Fibroblast of lung (primary cell): ENCODE measurements around the gene CD200. TPM values are rescaled to one million over a fixed set of nuclear protein-coding genes. Genes with fewer than 3 reads are reported as not detected.

Experiments
- DNase-seq, 2 donors: peaks; one replicate each; pipeline versions ENCODE4 v3.0.0 to v3.0.0-alpha.2; 2010; ENCODE audit warnings: low read depth in 2 of 2
- H2AFZ ChIP-seq: 2 replicates; pipeline ENCODE4 v1.5.1; 2012; ENCODE audit warnings: low read length, control low read depth, inconsistent platforms
- H3K27ac ChIP-seq: 2 replicates; pipeline ENCODE4 v1.5.1; 2011; ENCODE audit warnings: low read length, control low read depth; ENCODE audit not compliant: insufficient read depth
- H3K27me3 ChIP-seq: 2 replicates; pipeline ENCODE4 v1.5.1; 2011; ENCODE audit warnings: mild to moderate bottlenecking, low read length; ENCODE audit not compliant: control insufficient read depth, insufficient read depth
- H3K36me3 ChIP-seq: 2 replicates; pipeline ENCODE4 v1.5.1; 2011; ENCODE audit warnings: low read length; ENCODE audit not compliant: control insufficient read depth, insufficient read depth
- H3K4me1 ChIP-seq: 2 replicates; pipeline ENCODE4 v1.5.1; 2011; ENCODE audit warnings: low read length; ENCODE audit not compliant: control insufficient read depth, insufficient read depth; ENCODE audit errors: extremely low read depth
- H3K4me2 ChIP-seq: 2 replicates; pipeline ENCODE4 v1.5.1; 2011; ENCODE audit warnings: low read length, control low read depth; ENCODE audit not compliant: insufficient read depth; ENCODE audit errors: extremely low read depth
- H3K4me3 ChIP-seq, 4 experiments: fragments of 200-600 bp in 1 of 4; sonication (generic) in 1 of 4; replicated peaks in 1 of 4; 2 replicates each; pipeline ENCODE4 v1.5.1; 2011 to 2016; ENCODE audit warnings: low read length in 4 of 4, low read depth in 3 of 4, mild to moderate bottlenecking in 3 of 4, control low read depth in 2 of 4, inconsistent platforms in 1 of 4, mixed read lengths in 1 of 4; ENCODE audit not compliant: insufficient read depth in 1 of 4; ENCODE audit errors: control extremely low read depth in 1 of 4
- H3K79me2 ChIP-seq: 2 replicates; pipeline ENCODE4 v1.5.1; 2012; ENCODE audit warnings: mild to moderate bottlenecking, low read length, inconsistent platforms; ENCODE audit not compliant: control insufficient read depth, insufficient read depth
- H3K9ac ChIP-seq: 2 replicates; pipeline ENCODE4 v1.5.1; 2011; ENCODE audit warnings: mild to moderate bottlenecking, low read length, control low read depth; ENCODE audit not compliant: insufficient read depth
- H3K9me3 ChIP-seq: 2 replicates; pipeline ENCODE4 v1.5.1; 2012; ENCODE audit warnings: low read depth, low read length; ENCODE audit not compliant: control insufficient read depth, insufficient read depth
- H4K20me1 ChIP-seq: 2 replicates; pipeline ENCODE4 v1.5.1; 2011; ENCODE audit warnings: low read length; ENCODE audit not compliant: control insufficient read depth, insufficient read depth; ENCODE audit errors: extremely low read depth
- CTCF ChIP-seq, 2 donors: IDR thresholded peaks in 1 of 2; conservative IDR thresholded peaks in 1 of 2; 1 replicate in 1 of 2; 2 replicates in 1 of 2; pipeline ENCODE4 v1.5.1; 2011 to 2012; ENCODE audit warnings: low read length in 2 of 2, control low read depth in 1 of 2, inconsistent platforms in 1 of 2, low read depth in 1 of 2, mild to moderate bottlenecking in 1 of 2
- EZH2 ChIP-seq: IDR thresholded peaks from 2 replicates; pipeline ENCODE4 v1.5.1; 2012; ENCODE audit warnings: low read length, control low read depth, mild to moderate bottlenecking; ENCODE audit errors: missing control alignments
- polyA plus RNA-seq, 2 donors: library from polyadenylated mRNA; depleted of rRNA in 1 of 2; stranded (reverse) in 1 of 2; unstranded in 1 of 2; fragments of >200 nt; gene quantifications; 2 replicates each; pipeline ENCODE4 v1.2.1, GENCODE V29; 2011 to 2012; ENCODE audit warnings: missing spikeins in 1 of 2
- total RNA-seq: library from RNA; depleted of rRNA; stranded (reverse); fragments of >200 nt; gene quantifications from 2 replicates; pipeline ENCODE4 v1.2.1, GENCODE V29; 2014

The CD200 gene
- total and polyA plus RNA-seq, 2 donors (not counting 1 experiment from before 2014, with no cell fraction given): 0.17 to 0.22 TPM

- H3K4me1 ChIP-seq: no peaks in the 10 kb centered on the region
- no peaks in the 10 kb centered on the region for H3K36me3 ChIP-seq
- H2AFZ ChIP-seq: no peak overlapping the region
- H3K27ac ChIP-seq: no peak overlapping the region
- no peak for DNase-seq
- no peaks in the 10 kb centered on the region for H3K79me2 ChIP-seq
- H3K4me2 ChIP-seq: no peak overlapping the region
- H3K9me3 ChIP-seq: no peaks in the 10 kb centered on the region
- H3K9ac ChIP-seq: no peak overlapping the region
- H3K4me3 ChIP-seq: no peak overlapping the region
- H4K20me1 ChIP-seq: no peaks in the 10 kb centered on the region
- H3K27me3 ChIP-seq: peaks cover 1% of the 10 kb centered on the region
- TF ChIP-seq EZH2 (no peak), CTCF (conservative IDR thresholded peaks at IDR 0.05 in 1 of 2, IDR thresholded peaks at IDR 0.05 in 1 of 2; ENCODE audit: low read depth in 1 of 2, low read length in 2 of 2) (no peak)
These were observed 6.2 kb downstream of the CD200 start for GRCh38 chr3:112339134-112339533.

- Histone ChIP-seq H3K4me1 (no peaks in the 10 kb centered on the region), H3K4me3 (no peak overlapping the region), H3K79me2 (no peaks in the 10 kb centered on the region), H4K20me1 (no peaks in the 10 kb centered on the region), H3K36me3 (no peaks in the 10 kb centered on the region), H3K4me2 (no peak overlapping the region), H3K9me3 (no peaks in the 10 kb centered on the region), H3K27ac (no peak overlapping the region), H2AFZ (no peak overlapping the region), H3K27me3 (no peaks in the 10 kb centered on the region), H3K9ac (no peak overlapping the region)
- TF ChIP-seq EZH2: no peak
- no peak for TF ChIP-seq CTCF (conservative IDR thresholded peaks at IDR 0.05 in 1 of 2, IDR thresholded peaks at IDR 0.05 in 1 of 2; ENCODE audit: low read depth in 1 of 2, low read length in 2 of 2)
- DNase-seq: no peak
These were observed 6.7 kb downstream of the CD200 start for GRCh38 chr3:112339609-112340008.

GRCh38 chr3:112341386-112341785 is 8.4 kb downstream of the CD200 start:
- Histone ChIP-seq H3K4me3 (no peak overlapping the region), H3K36me3 (no peaks in the 10 kb centered on the region), H3K27me3 (no peaks in the 10 kb centered on the region), H3K4me2 (no peak overlapping the region), H3K79me2 (no peaks in the 10 kb centered on the region), H3K9me3 (no peaks in the 10 kb centered on the region), H4K20me1 (no peaks in the 10 kb centered on the region), H3K9ac (no peak overlapping the region), H2AFZ (no peak overlapping the region), H3K27ac (no peak overlapping the region), H3K4me1 (no peaks in the 10 kb centered on the region)
- no peak for DNase-seq
- TF ChIP-seq CTCF (conservative IDR thresholded peaks at IDR 0.05 in 1 of 2, IDR thresholded peaks at IDR 0.05 in 1 of 2; ENCODE audit: low read depth in 1 of 2, low read length in 2 of 2) (no peak), EZH2 (no peak)
